Subcutaneous abdominal adipose tissue (tissue), 5 donors: Measurements from ENCODE around the gene ORMDL2.

Source experiments
- H3K27ac ChIP-seq: one replicate; pipeline ENCODE4 v1.7.0; 2013; ENCODE audit warnings: low read depth, mild to moderate bottlenecking, inconsistent platforms, low read length, moderate library complexity
- H3K27me3 ChIP-seq, 5 donors: one replicate each; pipeline ENCODE4 v1.7.0; 2013; ENCODE audit warnings: low read length in 5 of 5, inconsistent platforms in 1 of 5; ENCODE audit not compliant: control insufficient read depth in 5 of 5, insufficient read depth in 4 of 5
- H3K36me3 ChIP-seq, 5 donors: one replicate each; pipeline ENCODE4 v1.7.0; 2013; ENCODE audit warnings: low read length in 5 of 5; ENCODE audit not compliant: control insufficient read depth in 5 of 5, insufficient read depth in 5 of 5
- H3K4me1 ChIP-seq, 5 donors: one replicate each; pipeline ENCODE4 v1.7.0; 2013; ENCODE audit warnings: low read length in 5 of 5, mild to moderate bottlenecking in 3 of 5, moderate library complexity in 1 of 5; ENCODE audit not compliant: control insufficient read depth in 5 of 5, insufficient read depth in 5 of 5
- H3K4me3 ChIP-seq, 5 donors: one replicate each; pipeline ENCODE4 v1.7.0; 2013; ENCODE audit warnings: low read length in 5 of 5, low read depth in 1 of 5
- H3K9ac ChIP-seq, 5 donors: one replicate each; pipeline ENCODE4 v1.7.0; 2013; ENCODE audit warnings: low read length in 5 of 5, mild to moderate bottlenecking in 4 of 5, moderate library complexity in 3 of 5
- H3K9me3 ChIP-seq, 5 donors: one replicate each; pipeline ENCODE4 v1.7.0; 2013; ENCODE audit warnings: low read length in 5 of 5; ENCODE audit not compliant: control insufficient read depth in 5 of 5
- donor health status: healthy.
- donor health status: healthy.
- donor health status: healthy.
- donor health status: healthy.
- donor health status: healthy.

ORMDL2 gene

GRCh38 chr12:55817345-55818139 lies at the start of gene ORMDL2, which contains the start of gene SARNP:
Gene ORMDL2, plus strand, starts transcription at chr12:55818041. Its CDS starts 959 bp downstream, at chr12:55819000.
Gene SARNP, minus strand, starts transcription at chr12:55817724. Its CDS starts 23 bp downstream, at chr12:55817701.
- Histone ChIP-seq H3K4me1 (peaks cover 9 to 32% (median 30%) of the 10 kb centered on the region in 5 donors), H3K27me3 (peaks cover 0 to 3% (median 0%) of the 10 kb centered on the region in 5 donors), H3K27ac (peak within 1 kb of the TSS; percentile 84), H3K4me3 (peak within 1 kb of the TSS; percentile 80 to 99 (median 93)), H3K9me3 (no peaks in the 10 kb centered on the region), H3K9ac (peak within 1 kb of the TSS; percentile 84 to 98 (median 88)), H3K36me3 (peaks cover 19 to 55% (median 34%) of the 10 kb centered on the region in 5 donors)

- H3K4me3 ChIP-seq, result no peak overlapping the region
- peaks cover 17 to 46% (median 26%) of the 10 kb centered on the region in 5 donors for H3K36me3 ChIP-seq
- H3K27ac ChIP-seq, result no peak overlapping the region
- H3K27me3 ChIP-seq, result no peaks in the 10 kb centered on the region
- no peak overlapping the region for H3K9ac ChIP-seq
- no peaks in the 10 kb centered on the region for H3K9me3 ChIP-seq
- H3K4me1 ChIP-seq, result no peaks in the 10 kb centered on the region
Measured at GRCh38 chr12:55771736-55772135, 46.1 kb upstream of the ORMDL2 start.

GRCh38 chr12:55777856-55778255 lies 40.0 kb upstream of the ORMDL2 start:
- H3K27ac ChIP-seq, result no peak overlapping the region
- H3K36me3 ChIP-seq, result peaks cover 25 to 55% (median 43%) of the 10 kb centered on the region in 5 donors
- no peaks in the 10 kb centered on the region for H3K4me1 ChIP-seq
- H3K9me3 ChIP-seq, result no peaks in the 10 kb centered on the region
- H3K27me3 ChIP-seq, result no peaks in the 10 kb centered on the region
- H3K4me3 ChIP-seq, result no peak overlapping the region
- no peak overlapping the region for H3K9ac ChIP-seq

- no peaks in the 10 kb centered on the region for H3K27me3 ChIP-seq
- peaks cover 38 to 81% (median 68%) of the 10 kb centered on the region in 5 donors for H3K36me3 ChIP-seq
Measured at GRCh38 chr12:55780685-55781084, 37.2 kb upstream of the ORMDL2 start.

GRCh38 chr12:55788546-55788945 lies 29.3 kb upstream of the ORMDL2 start:
- H3K36me3 ChIP-seq, result peaks cover 40 to 77% (median 70%) of the 10 kb centered on the region in 5 donors
- H3K4me1 ChIP-seq, result no peaks in the 10 kb centered on the region
- H3K9ac ChIP-seq, result no peak overlapping the region

More at GRCh38 chr12:55780685-55781084, 37.2 kb upstream of the ORMDL2 start:
- no peaks in the 10 kb centered on the region for H3K9me3 ChIP-seq
- H3K4me3 ChIP-seq, result no peak overlapping the region
- no peaks in the 10 kb centered on the region for H3K4me1 ChIP-seq
- no peak overlapping the region for H3K27ac ChIP-seq
- H3K9ac ChIP-seq, result no peak overlapping the region

GRCh38 chr12:55789171-55789570 lies 28.7 kb upstream of the ORMDL2 start:
- Histone ChIP-seq H3K27ac (no peak overlapping the region), H3K4me3 (no peak overlapping the region), H3K36me3 (peaks cover 43 to 77% (median 70%) of the 10 kb centered on the region in 5 donors), H3K9me3 (no peaks in the 10 kb centered on the region), H3K27me3 (no peaks in the 10 kb centered on the region), H3K9ac (no peak overlapping the region), H3K4me1 (no peaks in the 10 kb centered on the region)

More at GRCh38 chr12:55788546-55788945, 29.3 kb upstream of the ORMDL2 start:
- Histone ChIP-seq H3K4me3 (no peak overlapping the region), H3K27ac (no peak overlapping the region), H3K27me3 (no peaks in the 10 kb centered on the region), H3K9me3 (no peaks in the 10 kb centered on the region)

- no peak overlapping the region for H3K4me3 ChIP-seq
- no peaks in the 10 kb centered on the region for H3K9me3 ChIP-seq
- no peaks in the 10 kb centered on the region for H3K4me1 ChIP-seq
- H3K36me3 ChIP-seq, result peaks cover 42 to 77% (median 70%) of the 10 kb centered on the region in 5 donors
- H3K27ac ChIP-seq, result no peak overlapping the region
- no peaks in the 10 kb centered on the region for H3K27me3 ChIP-seq
- H3K9ac ChIP-seq, result no peak overlapping the region
Measured at GRCh38 chr12:55789893-55790292, 27.9 kb upstream of the ORMDL2 start.

- peaks cover 0 to 4% (median 0%) of the 10 kb centered on the region in 5 donors for H3K4me1 ChIP-seq
- H3K36me3 ChIP-seq, result peaks cover 41 to 71% (median 54%) of the 10 kb centered on the region in 5 donors
- no peaks in the 10 kb centered on the region for H3K9me3 ChIP-seq
- H3K4me3 ChIP-seq, result no peak overlapping the region
- H3K27ac ChIP-seq, result no peak overlapping the region
- no peak overlapping the region for H3K9ac ChIP-seq
- H3K27me3 ChIP-seq, result no peaks in the 10 kb centered on the region
Measured at GRCh38 chr12:55795950-55796349, 21.9 kb upstream of the ORMDL2 start.

GRCh38 chr12:55797068-55797467 lies 20.8 kb upstream of the ORMDL2 start:
- no peak overlapping the region for H3K27ac ChIP-seq
- H3K4me1 ChIP-seq, result peaks cover 0 to 4% (median 0%) of the 10 kb centered on the region in 5 donors
- no peaks in the 10 kb centered on the region for H3K9me3 ChIP-seq
- peak overlapping the region in 1 of 5 donors; percentile 16 for H3K9ac ChIP-seq
- peaks cover 41 to 82% (median 57%) of the 10 kb centered on the region in 5 donors for H3K36me3 ChIP-seq
- no peaks in the 10 kb centered on the region for H3K27me3 ChIP-seq
- H3K4me3 ChIP-seq, result no peak overlapping the region

- no peak overlapping the region for H3K27ac ChIP-seq
- no peaks in the 10 kb centered on the region for H3K27me3 ChIP-seq
- no peak overlapping the region for H3K9ac ChIP-seq
- H3K36me3 ChIP-seq, result peaks cover 41 to 81% (median 56%) of the 10 kb centered on the region in 5 donors
- H3K9me3 ChIP-seq, result no peaks in the 10 kb centered on the region
- no peak overlapping the region for H3K4me3 ChIP-seq
- peaks cover 0 to 4% (median 0%) of the 10 kb centered on the region in 5 donors for H3K4me1 ChIP-seq
Measured at GRCh38 chr12:55797550-55797949, 20.3 kb upstream of the ORMDL2 start.
